Small intestine (tissue), 7 donors: ENCODE measurements around the gene SNAI3. TPM values are rescaled to one million over a fixed set of nuclear protein-coding genes. Genes with fewer than 3 reads are reported as not detected.

Experiments used
- DNase-seq, 2 donors: peaks; one replicate each; pipeline versions ENCODE4 v3.0.0 to v3.0.0-alpha.2; 2013
- FAIRE-seq: peaks from 2 replicates; lab custom pipeline; 2012; peaks lifted over from hg19 to GRCh38; lab: Jason Lieb, UNC
- H3K27ac ChIP-seq, 3 donors: one replicate each; pipeline ENCODE4 v1.5.1; 2013; ENCODE audit warnings: low read length in 2 of 3, mild to moderate bottlenecking in 2 of 3, control low read depth in 1 of 3, inconsistent platforms in 1 of 3, low read depth in 1 of 3, moderate library complexity in 1 of 3
- H3K27me3 ChIP-seq, 3 donors: one replicate each; pipeline ENCODE4 v1.6.1; 2013; ENCODE audit warnings: low read length in 3 of 3, inconsistent platforms in 1 of 3; ENCODE audit not compliant: control insufficient read depth in 3 of 3, insufficient read depth in 3 of 3
- H3K36me3 ChIP-seq, 3 donors: one replicate each; pipeline ENCODE4 v1.6.1; 2013; ENCODE audit warnings: low read length in 3 of 3, inconsistent platforms in 1 of 3, low read depth in 1 of 3, mild to moderate bottlenecking in 1 of 3, moderate library complexity in 1 of 3; ENCODE audit not compliant: control insufficient read depth in 3 of 3, insufficient read depth in 2 of 3
- H3K4me1 ChIP-seq, 3 donors: one replicate each; pipeline ENCODE4 v1.6.1; 2013; ENCODE audit warnings: low read length in 2 of 3, inconsistent platforms in 1 of 3, low read depth in 1 of 3, mild to moderate bottlenecking in 1 of 3, moderate library complexity in 1 of 3; ENCODE audit not compliant: control insufficient read depth in 3 of 3, insufficient read depth in 2 of 3
- H3K4me3 ChIP-seq, 3 donors: one replicate each; pipeline ENCODE4 v1.5.1; 2013; ENCODE audit warnings: low read length in 3 of 3, control low read depth in 1 of 3, inconsistent platforms in 1 of 3, low read depth in 1 of 3, mild to moderate bottlenecking in 1 of 3, moderate library complexity in 1 of 3
- H3K9me3 ChIP-seq, 2 donors: one replicate each; pipeline ENCODE4 v1.6.1; 2013; ENCODE audit warnings: low read depth in 1 of 2, low read length in 1 of 2; ENCODE audit not compliant: control insufficient read depth in 2 of 2, insufficient read depth in 1 of 2
- WGBS, 3 donors: extraction: QIAGEN DNeasy Blood & Tissue Kit; methylation state at CpG; one replicate each; pipeline ENCODE4 v1.1.7; 2013; 5-methylcytosine and 5-hydroxymethylcytosine counted together
- polyA plus RNA-seq, 4 donors: library from polyadenylated mRNA; stranded (reverse) in 3 of 4; unstranded in 1 of 4; fragments of 200-250 nt in 3 of 4; fragments of 120-200 nt in 1 of 4; gene quantifications; one replicate each; pipeline versions ENCODE4 v1.2.1 to v1.2.3, GENCODE V29; 2013
- donor health status: healthy with polysubstance abuse.
- donor health status: control.
- donor health status: control.
- donor health status: Bipolar disorder and iron deficiency.
- donor health status: healthy.

SNAI3 gene
- polyA plus RNA-seq, 4 donors, result 0.45 to 3.2 (median 0.86) TPM

GRCh38 chr16:88645941-88646340 is 40.4 kb downstream of the SNAI3 start:
- DNase-seq (no peak), FAIRE-seq (no peak)
- Histone ChIP-seq H3K4me3 (no peak overlapping the region), H3K27ac (no peak overlapping the region), H3K27me3 (peaks cover 0 to 2% (median 0%) of the 10 kb centered on the region in 3 donors), H3K4me1 (peaks cover 0 to 7% (median 6%) of the 10 kb centered on the region in 3 donors), H3K9me3 (peaks cover 0 to 3% of the 10 kb centered on the region in 2 donors), H3K36me3 (peaks cover 0 to 58% (median 0%) of the 10 kb centered on the region in 3 donors)
- WGBS, 3 donors, result 87 to 92% (median 90%) methylated on average over 20 to 23 of the region's 23 CpGs

DNA sequence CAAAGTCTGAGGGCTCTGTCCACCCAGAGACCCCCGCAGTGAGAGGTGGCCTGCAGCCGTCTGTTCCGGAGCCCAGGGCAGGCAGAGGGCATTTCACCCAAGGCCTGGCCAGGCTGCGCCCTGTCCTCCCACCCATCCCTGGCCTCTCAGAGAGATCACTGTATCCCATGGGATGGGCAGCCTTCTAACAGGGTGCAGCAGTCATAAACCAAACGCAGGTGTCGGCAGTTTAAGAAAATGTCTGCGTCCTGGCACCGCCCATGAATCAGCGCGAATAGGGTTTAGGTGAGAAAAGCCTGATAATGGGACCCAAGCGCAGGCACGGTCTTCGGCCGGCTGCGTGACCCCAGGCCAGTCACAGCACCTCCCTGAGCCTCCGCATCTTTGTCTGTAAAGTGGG is 40.9 kb downstream of the SNAI3 start:
- Histone ChIP-seq H3K4me1 (peaks cover 0 to 7% (median 6%) of the 10 kb centered on the region in 3 donors), H3K27ac (no peak overlapping the region), H3K36me3 (peaks cover 0 to 58% (median 0%) of the 10 kb centered on the region in 3 donors), H3K9me3 (peaks cover 0 to 3% of the 10 kb centered on the region in 2 donors), H3K27me3 (peaks cover 0 to 7% (median 0%) of the 10 kb centered on the region in 3 donors), H3K4me3 (no peak overlapping the region)
- DNase-seq (no peak), FAIRE-seq (no peak)
- 89 to 93% (median 92%) methylated on average over 16 of the region's 16 CpGs for WGBS, 3 donors

DNA sequence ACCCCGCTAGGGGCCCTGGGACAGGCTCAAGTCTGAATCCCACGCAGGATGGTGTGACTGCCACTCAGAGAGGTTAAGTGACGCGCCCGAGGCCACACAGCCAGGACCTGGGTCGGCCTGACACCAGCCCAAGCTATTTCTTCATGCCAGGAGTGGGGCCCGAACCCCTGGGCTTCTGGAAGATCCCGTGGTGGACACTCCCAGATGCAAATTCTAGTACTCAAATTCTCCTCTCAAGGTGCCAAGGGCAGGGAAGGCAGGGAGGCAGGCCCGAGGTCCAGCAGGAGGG is 42.7 kb downstream of the SNAI3 start:
- DNase-seq (no peak), FAIRE-seq (no peak)
- H3K36me3 ChIP-seq, result peaks cover 0 to 51% (median 0%) of the 10 kb centered on the region in 3 donors
- H3K4me1 ChIP-seq, result peaks cover 0 to 15% (median under 1%) of the 10 kb centered on the region in 3 donors
- H3K27me3 ChIP-seq, result peaks cover 0 to 26% (median 10%) of the 10 kb centered on the region in 3 donors
- no peak overlapping the region for H3K27ac ChIP-seq
- 89 to 90% (median 89%) methylated on average over 8 to 9 of the region's 9 CpGs for WGBS, 3 donors
- peaks cover 0 to 3% of the 10 kb centered on the region in 2 donors for H3K9me3 ChIP-seq
- no peak overlapping the region for H3K4me3 ChIP-seq

DNA sequence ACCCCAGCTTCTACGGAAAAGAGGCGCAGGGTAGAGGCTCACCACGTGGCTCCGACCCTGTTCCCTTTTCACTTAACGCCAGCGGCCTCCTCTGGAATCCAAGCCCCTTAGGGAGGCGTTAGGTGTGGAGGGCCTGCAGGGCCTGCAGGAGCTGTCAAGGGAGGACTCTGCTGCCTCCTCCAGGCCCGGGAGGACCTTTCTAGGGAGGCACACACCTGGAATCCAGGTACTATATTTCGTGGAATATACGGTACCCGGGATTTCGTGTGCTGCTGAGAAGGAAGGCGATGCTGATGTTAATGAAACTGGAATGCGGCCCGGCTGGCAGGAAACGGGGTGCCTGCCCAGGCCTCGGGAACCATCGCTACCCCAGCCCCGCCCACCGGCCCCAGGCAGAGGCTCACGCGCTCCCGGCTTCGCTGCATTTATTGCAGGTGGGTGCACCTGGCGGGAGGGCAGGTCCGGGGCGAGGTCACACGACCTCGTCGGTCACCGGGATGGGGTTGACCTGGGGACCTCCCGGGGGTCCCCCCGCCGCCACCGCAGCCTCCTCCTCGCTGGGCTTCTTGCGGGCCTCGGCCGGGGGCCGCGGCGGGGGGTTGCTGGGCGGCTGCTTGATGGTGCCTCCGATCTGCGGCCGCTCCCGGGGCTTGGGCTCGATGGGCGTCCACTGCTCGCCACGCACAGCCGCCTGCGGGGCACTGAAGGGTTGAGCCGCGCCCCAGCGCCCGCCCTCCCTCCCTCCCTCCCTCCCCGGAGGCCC is 43.2 kb downstream of the SNAI3 start:
- DNase-seq (no peak), FAIRE-seq (no peak)
- 84 to 87% (median 85%) methylated on average over 46 to 58 of the region's 58 CpGs for WGBS, 3 donors
- Histone ChIP-seq H3K4me3 (no peak overlapping the region), H3K9me3 (peaks cover 0 to 3% of the 10 kb centered on the region in 2 donors), H3K36me3 (peaks cover 0 to 49% (median 0%) of the 10 kb centered on the region in 3 donors), H3K27ac (no peak overlapping the region), H3K4me1 (peaks cover 0 to 17% (median 4%) of the 10 kb centered on the region in 3 donors), H3K27me3 (peaks cover 0 to 31% (median 13%) of the 10 kb centered on the region in 3 donors)

GRCh38 chr16:88640498-88641247 is 45.6 kb downstream of the SNAI3 start:
- WGBS, 3 donors, result 40 to 58% (median 44%) methylated on average over 15 to 17 of the region's 17 CpGs
- DNase-seq (no peak), FAIRE-seq (no peak)
- peaks cover 0 to 42% (median 13%) of the 10 kb centered on the region in 3 donors for H3K27me3 ChIP-seq
- peaks cover 0 to 30% (median 0%) of the 10 kb centered on the region in 3 donors for H3K36me3 ChIP-seq
- peaks cover 0 to 17% (median 4%) of the 10 kb centered on the region in 3 donors for H3K4me1 ChIP-seq
- H3K27ac ChIP-seq, result no peak overlapping the region
- no peak overlapping the region for H3K4me3 ChIP-seq
- H3K9me3 ChIP-seq, result peaks cover 0 to 3% of the 10 kb centered on the region in 2 donors

DNA sequence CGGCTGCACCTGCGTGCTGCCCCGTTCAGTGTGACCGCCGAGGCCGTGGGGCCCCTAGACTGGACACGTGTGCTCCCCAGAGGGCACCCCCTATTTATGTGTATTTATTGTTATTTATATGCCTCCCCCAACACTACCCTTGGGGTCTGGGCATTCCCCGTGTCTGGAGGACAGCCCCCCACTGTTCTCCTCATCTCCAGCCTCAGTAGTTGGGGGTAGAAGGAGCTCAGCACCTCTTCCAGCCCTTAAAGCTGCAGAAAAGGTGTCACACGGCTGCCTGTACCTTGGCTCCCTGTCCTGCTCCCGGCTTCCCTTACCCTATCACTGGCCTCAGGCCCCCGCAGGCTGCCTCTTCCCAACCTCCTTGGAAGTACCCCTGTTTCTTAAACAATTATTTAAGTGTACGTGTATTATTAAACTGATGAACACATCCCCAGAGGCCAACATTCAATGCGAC is 46.2 kb downstream of the SNAI3 start:
- H3K27ac ChIP-seq, result no peak overlapping the region
- H3K9me3 ChIP-seq, result peaks cover 0 to 3% of the 10 kb centered on the region in 2 donors
- peaks cover 0 to 42% (median 13%) of the 10 kb centered on the region in 3 donors for H3K27me3 ChIP-seq
- WGBS, 3 donors, result 19 to 39% (median 20%) methylated on average over 12 to 13 of the region's 13 CpGs
- FAIRE-seq, result no peak
- peaks cover 0 to 24% (median 0%) of the 10 kb centered on the region in 3 donors for H3K36me3 ChIP-seq
- no peak for DNase-seq
- H3K4me1 ChIP-seq, result peaks cover 0 to 17% (median 4%) of the 10 kb centered on the region in 3 donors
- H3K4me3 ChIP-seq, result no peak overlapping the region

GRCh38 chr16:88639231-88640038 is 46.9 kb downstream of the SNAI3 start:
- peaks cover 0 to 20% (median 4%) of the 10 kb centered on the region in 3 donors for H3K4me1 ChIP-seq
- H3K9me3 ChIP-seq, result peaks cover 0 to 3% of the 10 kb centered on the region in 2 donors
- WGBS, 3 donors, result 11 to 28% (median 24%) methylated on average over 36 to 45 of the region's 45 CpGs
- peaks cover 0 to 19% (median 0%) of the 10 kb centered on the region in 3 donors for H3K36me3 ChIP-seq
- peaks cover 0 to 44% (median 13%) of the 10 kb centered on the region in 3 donors for H3K27me3 ChIP-seq
- H3K4me3 ChIP-seq, result no peak overlapping the region
- H3K27ac ChIP-seq, result no peak overlapping the region
- peak; percentile 50 to 61 for DNase-seq
- FAIRE-seq, result no peak
